GM12878 (cell line): ENCODE data around the gene CFAP99. TPM values are rescaled to one million over a fixed set of nuclear protein-coding genes. Genes with fewer than 3 reads are reported as not detected.

Experiments
- BCL11A ChIP-seq: IDR thresholded peaks from 2 replicates; pipeline ENCODE4 v1.6.1; 2011; ENCODE audit warnings: low read depth, low read length
- BHLHE40 ChIP-seq, 2 experiments: fragments of 450-650 bp in 1 of 2; IDR thresholded peaks; 2 replicates each; pipeline ENCODE4 v1.6.1; 2011 to 2017; ENCODE audit warnings: low read depth in 2 of 2, borderline replicate concordance in 1 of 2, improper control_type of control experiment in 1 of 2, low read length in 1 of 2, mild to moderate bottlenecking in 1 of 2
- CHD4 ChIP-seq: fragments of 200-600 bp; sonication (generic); IDR thresholded peaks from 2 replicates; pipeline ENCODE4 v1.6.1; 2016; ENCODE audit warnings: mild to moderate bottlenecking
- EED ChIP-seq: sonication (generic); IDR thresholded peaks from 2 replicates; pipeline ENCODE4 v1.6.1; 2016; ENCODE audit warnings: antibody characterized with exemption, low read depth
- IKZF1 ChIP-seq: fragments of 450-650 bp; conservative IDR thresholded peaks from 2 replicates; pipeline ENCODE4 v1.6.1; 2017; ENCODE audit warnings: antibody characterized with exemption, mild to moderate bottlenecking
- IRF3 ChIP-seq: fragments of 450-650 bp; IDR thresholded peaks from 2 replicates; pipeline ENCODE4 v1.6.1; 2014; ENCODE audit warnings: mild to moderate bottlenecking
- KDM1A ChIP-seq: fragments of 200-600 bp; sonication (generic); IDR thresholded peaks from 2 replicates; pipeline ENCODE4 v1.6.1; 2016; ENCODE audit warnings: borderline replicate concordance
- KLF5 ChIP-seq: fragments of 450-650 bp; IDR thresholded peaks from 2 replicates; pipeline ENCODE4 v1.6.1; 2014; ENCODE audit warnings: mild to moderate bottlenecking; ENCODE audit not compliant: partially characterized antibody
- LARP7 ChIP-seq: fragments of 450-650 bp; IDR thresholded peaks from 2 replicates; pipeline ENCODE4 v1.6.1; 2017; ENCODE audit warnings: mild to moderate bottlenecking
- MYB ChIP-seq: fragments of 150-350 bp; IDR thresholded peaks from 2 replicates; pipeline ENCODE4 v1.6.1; 2014; ENCODE audit warnings: mild to moderate bottlenecking, low read depth, low read length, borderline replicate concordance
- POU2F2 ChIP-seq: IDR thresholded peaks from 3 replicates; pipeline ENCODE4 v1.6.1; 2011; ENCODE audit warnings: low read depth, mild to moderate bottlenecking, low read length, borderline replicate concordance
- PRDM15 ChIP-seq: fragments of 450-650 bp; formaldehyde crosslinking; IDR thresholded peaks from 2 replicates; pipeline ENCODE4 v1.4.0; 2020; ENCODE audit warnings: mild to moderate bottlenecking, moderate library complexity
- RELA ChIP-seq: fragments of 450-650 bp; IDR thresholded peaks from 2 replicates; pipeline ENCODE4 v1.8.0; 2014; ENCODE audit warnings: borderline replicate concordance; ENCODE audit not compliant: partially characterized antibody
- RELB ChIP-seq: fragments of 450-650 bp; IDR thresholded peaks from 2 replicates; pipeline ENCODE4 v1.6.1; 2017; ENCODE audit warnings: low read depth, mild to moderate bottlenecking, moderate library complexity
- RFX5 ChIP-seq: IDR thresholded peaks from 2 replicates; pipeline ENCODE4 v1.6.1; 2011; ENCODE audit warnings: low read depth, low read length, improper control_type of control experiment
- SMARCA5 ChIP-seq: fragments of 450-650 bp; IDR thresholded peaks from 2 replicates; pipeline ENCODE4 v1.6.1; 2017; ENCODE audit warnings: mild to moderate bottlenecking
- SP1 ChIP-seq: IDR thresholded peaks from one replicate; pipeline ENCODE4 v1.6.1; 2011; ENCODE audit warnings: low read depth, low read length
- TAF1 ChIP-seq: IDR thresholded peaks from 2 replicates; pipeline ENCODE4 v1.6.1; 2011; ENCODE audit warnings: mild to moderate bottlenecking, low read depth, low read length, borderline replicate concordance
- ZZZ3 ChIP-seq: IDR thresholded peaks from 2 replicates; pipeline ENCODE4 v1.6.1; 2011; ENCODE audit warnings: low read depth; ENCODE audit not compliant: control insufficient read depth, insufficient read length
- polyA plus RNA-seq, 11 experiments: library from polyadenylated mRNA; depleted of rRNA in 4 of 11; unstranded in 6 of 11; stranded (reverse) in 5 of 11; fragments of >200 nt; fragmentation: Nextera tagmentation in 4 of 11; fragmentation: Illumina TruSeq in 1 of 11; extraction: Ambion mirVana in 4 of 11; extraction: Trizol in 1 of 11; gene quantifications; 1 replicate in 1 of 11; 2 replicates in 10 of 11; pipeline versions ENCODE4 v1.2.1 to v1.2.3, GENCODE V29; 2011 to 2016; ENCODE audit warnings: inconsistent platforms in 2 of 11, missing spikeins in 2 of 11, low read depth in 1 of 11
- total RNA-seq, 4 experiments: library from RNA; depleted of rRNA in 3 of 4; stranded (reverse); fragments of >200 nt in 3 of 4; fragmentation: Illumina TruSeq in 1 of 4; extraction: Trizol in 1 of 4; gene quantifications; 2 replicates each; pipeline versions ENCODE4 v1.2.1 to v1.2.3, GENCODE V29; 2013 to 2021

The CFAP99 gene
- total and polyA plus RNA-seq, 10 of the 15 experiments (the other 5 are each of a cell fraction or from before 2014, with no cell fraction given) = not detected

- TF ChIP-seq RELB (peak; percentile 59), ZZZ3 (no peak), BCL11A (peak; percentile 32), KLF5 (no peak), PRDM15 (CRISPR knock-in tag) (no peak), IRF3 (no peak), SP1 (peak; percentile 35), LARP7 (peak; percentile 56; the same call in 1 of the 2 replicates), RFX5 (no peak), BHLHE40 (IDR thresholded peaks at IDR 0.05; ENCODE audit: borderline replicate concordance in 1 of 2, low read depth in 2 of 2, low read length in 1 of 2) (peak in 1 of 2 experiments; percentile 40; a peak in 1 of 4 replicates), CHD4 (no peak), IKZF1 (peak; percentile 29), POU2F2 (0 out of 3 replicates have a peak, but pooled peaks have one; percentile 16), RELA (peak; percentile 64), EED (peak; percentile 14), KDM1A (no peak), SMARCA5 (peak; percentile 22), MYB (0 out of 2 replicates have a peak, but pooled peaks have one; percentile 45), TAF1 (0 out of 2 replicates have a peak, but pooled peaks have one; percentile 18)
Observed at GRCh38 chr4:2411786-2412510, 6.8 kb upstream of the CFAP99 start (continued).
